OCI-LY3 (cell line): Measurements from ENCODE around the gene SLC25A26.
"Not testable (repeated sequence)": the region's sequence is repeated elsewhere in the genome, so short reads cannot be mapped to it uniquely, and the experiment has no call there.

Experiments
- H2AFZ ChIP-seq: fragments of 200-600, 300-600 bp; shearing (Covaris generic); 2 replicates; pipeline ENCODE4 v1.6.0; 2014; ENCODE audit warnings: antibody characterized with exemption, low read depth, low read length
- H3K27ac ChIP-seq: fragments of 200-600, 300-600 bp; sonication (generic); 2 replicates; pipeline ENCODE4 v1.5.1; 2014; ENCODE audit warnings: mild to moderate bottlenecking, low read length, moderate library complexity, mixed read lengths
- H3K27me3 ChIP-seq: fragments of 200-600, 300-600 bp; sonication (generic); 2 replicates; pipeline ENCODE4 v1.6.1; 2014; ENCODE audit warnings: low read depth, low read length, mixed read lengths
- H3K36me3 ChIP-seq: fragments of 200-600, 300-600 bp; sonication (generic); replicated peaks from 2 replicates; pipeline ENCODE3; 2014; ENCODE audit warnings: low read depth, low read length, mixed read lengths
- H3K4me1 ChIP-seq: fragments of 300-600, 200-600 bp; sonication (generic); 2 replicates; pipeline ENCODE4 v1.6.1; 2014; ENCODE audit warnings: low read length, mixed read lengths
- H3K4me2 ChIP-seq: fragments of 200-600, 300-600 bp; sonication (generic); 2 replicates; pipeline ENCODE4 v1.6.1; 2014; ENCODE audit warnings: low read length, mixed read lengths
- H3K4me3 ChIP-seq: fragments of 300-600, 200-600 bp; sonication (generic); 2 replicates; pipeline ENCODE4 v1.5.1; 2014; ENCODE audit warnings: antibody characterized with exemption, mild to moderate bottlenecking, low read length, moderate library complexity
- H3K79me2 ChIP-seq: fragments of 300-600, 200-600 bp; shearing (Covaris generic); 2 replicates; pipeline ENCODE4 v1.6.1; 2014; ENCODE audit warnings: mild to moderate bottlenecking, low read length, mixed read lengths
- H3K9ac ChIP-seq: fragments of 300-600, 200-600 bp; shearing (Covaris generic); 2 replicates; pipeline ENCODE4 v1.6.0; 2014; ENCODE audit warnings: mild to moderate bottlenecking, low read length, moderate library complexity
- H3K9me3 ChIP-seq: fragments of 200-600, 300-600 bp; shearing (Covaris generic); 2 replicates; pipeline ENCODE4 v1.6.1; 2014; ENCODE audit warnings: low read length, mixed read lengths; ENCODE audit not compliant: insufficient read depth
- H4K20me1 ChIP-seq: fragments of 200-600, 300-600 bp; sonication (generic); 2 replicates; pipeline ENCODE4 v1.6.1; 2016; ENCODE audit warnings: low read length, mixed read lengths; ENCODE audit not compliant: insufficient read depth
- CTCF ChIP-seq: fragments of 200-600, 300-600 bp; sonication (generic); IDR thresholded peaks from 2 replicates; pipeline ENCODE4 v1.5.1; 2014; ENCODE audit warnings: antibody characterized with exemption, low read length, low read depth
- EZH2phosphoT487 ChIP-seq: fragments of 200-600 bp; shearing (Covaris generic); IDR thresholded peaks from 2 replicates; pipeline ENCODE4 v1.6.1; 2018; ENCODE audit warnings: antibody characterized with exemption, mixed run types, low read depth

SLC25A26 gene

GRCh38 chr3:66303491-66303901 lies 82.7 kb downstream of the SLC25A26 start:
- Histone ChIP-seq H3K36me3 (no peaks in the 10 kb centered on the region), H3K4me2 (peak overlapping the region; percentile 80), H3K9me3 (no peaks in the 10 kb centered on the region), H4K20me1 (no peaks in the 10 kb centered on the region), H3K9ac (peak overlapping the region; percentile 37; the same call in 1 of the 2 replicates), H3K4me3 (peak overlapping the region; percentile 61; the same call in 1 of the 2 replicates), H3K27me3 (no peaks in the 10 kb centered on the region), H3K79me2 (peaks cover 4% of the 10 kb centered on the region; the same call in 1 of the 2 replicates), H2AFZ (no peak overlapping the region), H3K4me1 (peaks cover 64% of the 10 kb centered on the region), H3K27ac (0 out of 2 replicates have a peak overlapping the region, but pooled peaks have one; percentile 28)
- TF ChIP-seq EZH2phosphoT487 (no peak), CTCF (no peak)

- Histone ChIP-seq H3K9me3 (no peaks in the 10 kb centered on the region), H3K4me1 (peaks cover 56% of the 10 kb centered on the region), H3K9ac (peak overlapping the region; percentile 37; the same call in 1 of the 2 replicates), H3K4me2 (peak overlapping the region; percentile 80), H2AFZ (no peak overlapping the region; the same call in 1 of the 2 replicates), H4K20me1 (no peaks in the 10 kb centered on the region), H3K36me3 (no peaks in the 10 kb centered on the region), H3K27ac (peak overlapping the region; percentile 28; the same call in 1 of the 2 replicates), H3K79me2 (peaks cover 5% of the 10 kb centered on the region; the same call in 1 of the 2 replicates), H3K27me3 (no peaks in the 10 kb centered on the region), H3K4me3 (peak overlapping the region; percentile 61)
- TF ChIP-seq EZH2phosphoT487: no peak
Measured at GRCh38 chr3:66304293-66304692, 83.5 kb downstream of the SLC25A26 start.

DNA sequence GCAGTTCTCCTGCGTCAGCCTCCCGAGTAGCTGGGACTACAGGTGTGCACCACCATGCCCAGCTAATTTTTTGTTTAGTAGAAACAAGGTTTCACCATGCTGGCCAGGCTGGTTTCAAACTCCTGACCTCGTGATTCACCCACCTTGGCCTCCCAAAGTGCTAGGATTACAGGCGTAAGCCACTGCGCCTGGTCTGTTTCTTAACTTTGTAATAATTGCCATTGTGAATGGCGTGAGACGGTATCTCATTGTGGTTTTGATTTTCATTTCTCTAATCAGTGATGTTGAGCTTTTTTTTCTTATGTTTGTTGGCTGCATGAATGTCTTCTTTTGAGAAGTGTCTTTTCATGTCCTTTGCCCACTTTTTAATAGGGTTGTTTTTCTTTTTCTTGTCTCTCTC lies 85.3 kb downstream of the SLC25A26 start:
- not testable (repeated sequence) for H3K9me3 ChIP-seq

GRCh38 chr3:66306991-66307390 lies 86.2 kb downstream of the SLC25A26 start:
- not testable (repeated sequence) for H3K4me2 ChIP-seq, H3K4me3 ChIP-seq, H3K9me3 ChIP-seq, H2AFZ ChIP-seq, H3K79me2 ChIP-seq, H3K9ac ChIP-seq, H4K20me1 ChIP-seq, H3K27me3 ChIP-seq, H3K36me3 ChIP-seq, H3K27ac ChIP-seq
- peaks cover 32% of the 10 kb centered on the region for H3K4me1 ChIP-seq

More for the DNA sequence above, 85.3 kb downstream of the SLC25A26 start:
- H4K20me1 ChIP-seq, H3K4me2 ChIP-seq, H3K4me3 ChIP-seq, H2AFZ ChIP-seq, H3K27me3 ChIP-seq, H3K27ac ChIP-seq, H3K36me3 ChIP-seq, H3K9ac ChIP-seq, H3K79me2 ChIP-seq: not testable (repeated sequence)
- peaks cover 41% of the 10 kb centered on the region for H3K4me1 ChIP-seq

DNA sequence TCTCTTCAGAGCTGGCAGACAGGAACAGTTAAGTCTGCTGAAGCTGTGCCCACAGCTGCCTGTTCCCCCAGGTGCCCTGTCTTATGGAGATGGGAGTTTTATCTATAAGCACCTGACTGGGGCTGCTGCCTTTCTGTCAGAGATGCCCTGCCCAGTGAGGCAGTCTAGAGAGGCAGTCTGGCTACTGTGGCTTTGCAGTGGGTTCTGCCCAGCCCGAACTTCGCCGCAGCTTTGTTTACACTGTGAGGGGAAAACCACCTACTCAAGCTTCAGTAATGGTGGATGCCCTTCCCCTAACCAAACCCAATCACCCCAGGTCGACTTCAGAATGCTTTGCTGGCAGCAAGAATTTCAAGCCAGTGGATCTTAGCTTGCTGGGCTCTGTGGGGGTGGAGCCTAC lies 91.2 kb downstream of the SLC25A26 start:
- Histone ChIP-seq H3K27ac (no peak overlapping the region), H3K9ac (no peak overlapping the region), H3K79me2 (peaks cover 5% of the 10 kb centered on the region; the same call in 1 of the 2 replicates), H2AFZ (no peak overlapping the region), H3K36me3 (no peaks in the 10 kb centered on the region), H3K27me3 (no peaks in the 10 kb centered on the region), H3K4me1 (no peaks in the 10 kb centered on the region), H3K4me3 (no peak overlapping the region), H4K20me1 (no peaks in the 10 kb centered on the region), H3K9me3 (no peaks in the 10 kb centered on the region), H3K4me2 (no peak overlapping the region)
- TF ChIP-seq CTCF: no peak
- TF ChIP-seq EZH2phosphoT487: no peak
